Hepatic stellate cell (primary cell): ENCODE data around the gene PKP4.

Source experiments
- DNase-seq: peaks from one replicate; pipeline ENCODE4 v3.0.0; 2011; ENCODE audit warnings: low spot score

The PKP4 gene

DNA sequence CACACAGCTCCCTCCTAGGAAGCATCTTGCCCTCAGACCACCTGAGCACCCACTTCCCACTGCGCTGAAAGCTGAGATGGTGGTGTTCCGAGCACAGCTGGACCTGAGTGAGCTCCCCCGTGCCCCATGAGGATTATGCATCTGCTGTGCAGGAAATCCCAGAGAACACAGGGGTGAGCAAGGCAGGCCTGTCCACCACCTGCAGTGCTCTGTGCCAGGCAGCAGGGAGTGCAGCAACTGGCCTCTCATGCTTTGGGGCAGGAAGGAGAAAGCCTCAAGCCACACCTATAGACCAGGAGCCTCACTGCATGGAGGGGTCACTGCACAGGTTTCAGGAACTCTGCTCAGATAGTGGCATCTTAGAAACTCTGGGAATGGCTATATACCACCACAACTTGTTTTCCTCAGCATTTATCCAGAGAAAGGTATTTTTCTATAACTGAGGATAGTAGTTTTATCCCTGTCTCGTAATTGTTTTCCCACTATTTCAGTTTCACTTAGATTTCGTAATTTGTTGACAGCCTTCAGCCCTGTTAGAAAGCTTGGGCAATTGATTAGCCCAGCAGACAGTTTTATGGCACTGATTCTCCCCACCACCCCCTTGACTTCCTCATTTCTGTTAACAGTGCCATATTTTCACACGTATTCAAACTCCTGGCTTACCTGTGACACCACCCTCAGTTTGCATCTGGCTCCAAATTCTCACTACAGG, 194.1 kb downstream of the PKP4 start:
- no peak for DNase-seq

DNA sequence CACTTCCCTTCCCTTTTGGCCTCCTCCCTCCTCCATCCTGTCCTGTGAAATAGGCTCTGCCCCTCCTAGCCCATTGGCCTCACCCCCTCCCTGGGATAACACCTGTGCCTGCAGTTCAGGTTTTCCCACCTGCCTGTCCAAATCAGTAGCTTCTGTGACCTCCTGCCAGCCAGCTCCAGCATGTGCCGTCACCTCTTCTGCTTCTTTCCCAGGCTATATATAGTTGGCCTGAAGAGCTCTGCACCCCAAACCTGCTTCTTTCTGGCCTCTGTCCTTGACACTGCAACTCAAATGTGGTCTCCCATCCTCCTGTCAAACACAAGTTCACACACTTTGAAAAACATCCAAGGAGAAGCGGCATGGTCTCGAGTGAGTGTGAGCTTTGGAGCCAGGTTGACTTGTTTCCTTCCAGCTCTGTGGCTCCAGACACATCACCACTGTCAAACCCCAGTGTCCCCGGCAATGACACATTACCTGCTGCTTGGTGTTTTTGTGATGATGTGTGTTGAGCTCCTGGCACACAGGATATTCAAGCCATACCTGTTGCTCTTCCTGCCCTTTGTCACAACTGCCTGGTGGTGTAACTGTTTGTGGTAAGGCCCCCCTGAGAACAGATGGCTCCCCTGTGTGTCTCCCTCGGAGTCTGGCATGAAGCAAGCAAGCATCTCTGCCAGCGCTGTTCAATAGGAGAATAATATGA, 194.8 kb downstream of the PKP4 start:
- DNase-seq: no peak

DNA sequence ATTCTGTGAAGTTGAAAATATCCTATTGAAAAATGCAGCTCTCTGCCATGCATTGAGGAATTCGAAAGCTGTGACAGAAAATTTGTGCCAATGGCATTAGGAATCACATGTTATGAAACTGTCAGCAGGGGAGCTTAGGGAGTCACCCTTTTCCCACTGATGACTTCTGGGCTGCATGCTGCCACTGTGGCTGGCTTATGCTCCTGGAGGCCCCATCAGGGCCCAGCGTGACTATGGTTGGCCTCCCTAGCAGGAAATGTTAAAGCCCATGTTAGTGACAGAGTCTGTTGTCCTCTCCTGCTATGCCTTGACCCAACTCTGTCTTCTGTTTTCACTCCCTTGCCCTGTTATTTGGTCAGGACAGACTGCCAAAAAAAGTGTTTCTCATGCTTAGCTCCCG, 198.9 kb downstream of the PKP4 start:
- no peak for DNase-seq

DNA sequence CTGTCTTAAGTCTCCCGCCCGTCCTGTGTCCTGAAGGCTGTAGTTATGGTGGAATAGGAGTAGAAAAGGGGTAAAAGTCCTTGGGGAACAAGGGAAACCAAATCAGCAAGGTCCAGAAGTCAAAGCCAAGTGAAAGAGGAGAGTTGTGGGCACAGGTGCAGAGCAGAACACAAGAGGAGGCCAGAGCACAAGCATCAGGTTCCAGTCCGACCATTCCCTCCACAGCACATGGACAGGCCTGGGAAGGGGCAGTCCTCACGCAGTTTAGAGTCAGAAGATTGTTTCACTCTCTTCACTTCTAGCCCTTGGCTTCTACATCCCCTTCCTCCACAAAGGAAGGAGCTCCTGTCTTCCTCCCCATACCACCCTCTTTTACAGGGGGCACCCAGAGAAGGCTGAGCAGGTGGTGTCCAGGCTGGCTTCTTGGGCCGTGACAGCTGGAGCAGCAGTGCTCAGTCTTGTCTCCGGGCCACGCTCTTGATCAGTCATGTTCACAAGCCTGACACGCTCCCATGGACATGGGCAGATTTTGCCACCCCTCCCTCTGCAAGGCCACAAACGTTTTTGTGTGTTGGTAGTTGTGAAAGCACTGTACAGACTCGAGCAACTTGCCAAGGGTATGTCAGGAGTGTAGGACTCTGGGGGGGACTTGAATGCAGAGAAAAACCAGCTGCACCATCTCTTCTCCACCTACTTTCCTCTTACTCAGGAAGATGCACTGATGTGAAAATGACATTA, 199.9 kb downstream of the PKP4 start:
- no peak for DNase-seq

GRCh38 chr2:158658396-158658795, 201.6 kb downstream of the PKP4 start:
- DNase-seq: no peak

DNA sequence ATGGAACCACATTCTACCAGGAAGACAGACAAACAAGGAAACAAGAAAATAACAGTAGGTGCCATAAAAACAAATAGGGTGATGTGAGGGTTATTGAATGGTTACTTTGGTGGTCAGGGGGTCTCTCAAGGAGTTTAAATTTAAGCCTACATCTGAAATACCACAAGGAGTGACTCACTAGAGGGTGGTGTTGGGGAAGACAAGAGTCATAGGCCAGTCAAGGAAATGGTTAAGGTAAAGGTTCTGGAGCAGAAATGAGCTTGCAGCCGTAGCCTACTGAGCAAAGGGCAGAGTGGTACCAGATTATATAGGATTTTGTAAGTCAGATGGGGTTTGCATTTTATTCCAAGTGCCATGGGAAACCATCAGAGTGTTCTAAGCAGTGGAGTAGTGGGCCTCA, 202.7 kb downstream of the PKP4 start:
- no peak for DNase-seq

DNA sequence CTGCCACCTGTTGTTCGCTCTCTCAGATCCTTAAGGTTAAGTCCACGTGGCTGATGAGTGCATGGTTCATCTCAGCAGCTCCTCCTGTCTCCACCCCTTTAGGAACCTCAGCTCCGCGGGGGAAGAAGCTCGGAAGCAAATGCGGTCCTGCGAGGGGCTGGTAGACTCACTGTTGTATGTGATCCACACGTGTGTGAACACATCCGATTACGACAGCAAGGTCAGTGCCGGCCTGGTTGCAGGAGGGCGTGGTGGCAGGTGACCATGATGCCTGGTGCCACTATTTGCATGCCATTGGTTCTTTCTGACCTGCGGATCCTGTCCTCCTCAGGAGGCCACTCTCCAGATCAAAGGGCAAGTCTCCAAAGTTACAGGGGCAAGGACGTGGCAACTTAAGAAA, 204.5 kb downstream of the PKP4 start:
- no peak for DNase-seq

DNA sequence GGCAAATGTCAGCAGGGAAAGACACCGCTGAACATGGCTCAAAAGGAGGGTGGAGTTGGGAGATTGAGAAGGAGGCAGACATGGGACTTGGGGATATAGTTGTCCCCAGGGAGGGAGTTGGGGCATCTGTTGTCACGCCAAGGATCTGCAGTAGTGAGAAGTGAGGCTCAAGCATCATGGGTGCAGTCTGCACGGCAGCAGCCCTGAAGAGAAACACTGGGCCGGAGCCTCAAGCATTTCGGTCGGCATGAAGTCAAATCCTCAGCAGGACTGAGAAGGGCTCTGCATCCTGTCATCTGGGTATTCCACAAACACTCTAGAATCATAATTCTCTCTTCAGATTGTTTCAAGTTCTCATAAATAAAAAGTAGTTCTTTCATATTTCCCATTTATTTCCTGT, 205.7 kb downstream of the PKP4 start:
- DNase-seq: no peak

GRCh38 chr2:158663796-158664195, 207.0 kb downstream of the PKP4 start:
- no peak for DNase-seq

- peak; percentile 32 for DNase-seq
Observed at GRCh38 chr2:158664987-158665386, 208.2 kb downstream of the PKP4 start.

- peak; percentile 38 for DNase-seq
Observed at GRCh38 chr2:158665536-158666302, 209.0 kb downstream of the PKP4 start.

DNA sequence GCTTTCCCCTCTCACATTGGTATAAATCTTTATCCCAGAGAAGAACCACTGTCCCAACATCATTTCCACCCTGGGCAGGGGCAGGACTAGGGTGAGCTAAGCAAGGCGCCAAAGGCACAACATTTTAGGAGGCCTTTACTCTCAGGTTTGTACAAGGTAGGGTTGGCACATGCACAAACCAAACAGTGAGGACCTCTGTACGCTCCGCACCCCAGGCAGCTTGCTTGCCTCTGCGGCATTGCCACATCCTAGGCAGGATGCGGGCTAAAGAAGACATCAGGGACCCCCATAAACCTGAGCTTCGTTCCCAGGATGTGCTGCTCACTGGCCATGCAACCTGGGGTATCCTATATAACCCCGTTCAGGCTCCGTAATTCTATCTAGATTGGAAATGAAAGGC, 210.2 kb downstream of the PKP4 start:
- DNase-seq: no peak

DNA sequence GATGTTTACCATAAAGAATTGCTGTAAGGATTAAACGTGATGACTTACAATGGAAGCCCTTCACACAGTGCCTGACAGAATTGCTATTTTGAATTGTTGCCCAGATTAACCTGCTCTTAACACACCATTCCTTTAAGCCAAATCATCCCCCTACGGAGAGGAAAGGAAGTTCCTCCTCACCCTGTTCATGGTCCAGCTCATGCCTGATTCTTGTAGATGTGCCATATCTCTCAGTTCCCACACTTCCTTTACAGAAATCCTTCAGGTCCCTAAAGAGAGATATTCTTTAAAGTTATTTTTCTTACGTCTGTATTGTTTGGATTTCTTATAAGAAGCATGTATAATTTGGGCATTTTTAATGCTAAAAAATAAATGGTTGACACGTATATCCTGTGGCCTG, 210.8 kb downstream of the PKP4 start:
- peak; percentile 48 for DNase-seq

DNA sequence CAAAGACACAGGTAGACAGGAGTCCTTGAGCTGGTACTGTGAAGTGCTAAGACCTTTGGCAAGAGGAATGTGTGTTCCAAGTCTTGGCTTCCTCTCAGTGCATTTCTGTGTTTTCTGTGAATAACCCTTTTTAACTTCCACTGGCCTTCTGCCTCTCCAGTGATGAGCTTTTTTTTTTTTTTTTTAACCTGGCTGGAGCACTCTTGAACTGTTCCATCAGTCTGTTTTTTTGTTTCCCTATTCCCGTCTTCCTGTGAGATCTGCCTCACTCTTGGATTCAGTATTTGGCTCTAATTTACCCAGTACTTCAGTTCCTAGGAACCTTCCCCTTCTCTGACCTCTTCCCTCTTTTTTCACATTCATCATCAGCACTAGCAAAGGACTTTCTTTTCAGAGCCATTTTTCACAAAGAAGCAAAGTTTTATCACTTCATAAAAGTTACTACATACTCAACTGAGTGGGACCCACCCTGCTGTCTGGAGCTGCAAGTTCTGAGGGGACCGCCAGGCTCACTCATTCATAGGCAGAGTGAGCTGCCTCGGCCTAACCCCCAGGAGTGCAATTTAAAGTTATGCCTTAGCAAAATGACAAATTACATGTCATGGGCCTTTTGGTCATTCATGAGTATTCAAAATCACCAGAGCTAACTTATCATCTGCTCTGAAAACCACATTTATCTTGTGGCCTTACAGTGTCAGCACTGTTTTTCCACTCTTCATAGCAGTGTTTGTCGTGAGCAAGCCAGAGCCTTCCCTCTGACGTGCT, 211.4 kb downstream of the PKP4 start:
- DNase-seq: no peak

DNA sequence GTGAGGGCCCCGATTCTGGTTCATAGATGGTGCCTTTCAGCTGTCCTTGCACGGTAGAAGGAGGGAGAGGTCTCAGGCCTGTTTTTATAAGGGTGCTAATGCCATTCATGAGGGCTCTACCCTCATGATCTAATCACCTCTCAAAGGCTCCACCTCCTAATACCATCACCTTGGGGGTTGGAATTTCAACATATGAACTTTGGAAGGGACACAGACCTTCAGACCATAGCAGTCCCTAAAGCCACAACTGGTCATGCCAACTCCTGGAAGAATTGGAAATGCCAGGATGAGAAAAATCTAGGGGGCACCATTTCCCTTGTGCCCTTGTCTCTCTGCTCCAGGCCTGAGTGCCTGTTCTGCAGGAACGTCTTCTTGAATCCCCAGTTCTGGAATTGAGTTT, 213.5 kb downstream of the PKP4 start:
- DNase-seq: no peak

- no peak for DNase-seq
Observed at GRCh38 chr2:158671360-158672245, 214.9 kb downstream of the PKP4 start.

DNA sequence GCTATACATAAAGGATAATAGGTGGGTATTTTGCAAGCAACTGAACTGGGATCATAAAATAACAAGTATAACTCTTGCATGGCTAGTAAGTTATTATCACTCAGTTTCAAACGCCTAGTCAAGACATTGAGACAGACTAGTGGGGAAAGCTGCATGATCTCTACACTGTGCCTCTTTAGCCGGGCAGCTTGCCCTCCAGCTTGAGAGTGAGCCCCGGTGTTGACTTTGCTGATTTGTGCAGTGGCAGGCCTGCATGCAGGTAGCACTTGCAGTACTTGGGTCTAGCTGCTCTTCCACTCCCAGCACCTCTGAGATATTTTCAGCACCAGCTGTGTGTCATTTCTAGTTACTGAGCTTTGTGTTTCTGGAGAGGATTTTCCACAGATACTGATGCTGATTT, 219.5 kb downstream of the PKP4 start:
- DNase-seq: no peak

- no peak for DNase-seq
Observed at GRCh38 chr2:158676696-158677095, 219.9 kb downstream of the PKP4 start.

DNA sequence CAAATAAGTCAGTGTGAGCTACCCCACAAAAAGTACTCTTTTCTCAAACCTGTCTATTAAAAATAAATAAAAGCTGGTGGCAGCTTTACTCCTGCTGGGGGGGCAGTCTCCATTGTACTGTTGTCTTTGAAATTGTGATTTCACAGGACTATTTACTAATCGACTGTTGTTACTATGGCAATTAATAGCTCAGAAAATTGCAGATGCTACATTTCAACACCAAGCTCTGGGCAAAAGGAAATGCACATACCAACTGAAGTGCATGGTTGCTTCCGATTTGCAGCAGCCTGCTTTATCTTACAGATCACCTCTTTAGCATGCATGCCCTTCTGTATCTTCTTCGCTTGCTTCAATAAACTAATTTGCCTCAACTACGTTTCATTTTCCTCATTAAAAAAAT, 220.8 kb downstream of the PKP4 start:
- no peak for DNase-seq

- DNase-seq: no peak
Observed at GRCh38 chr2:158681816-158682215, 225.1 kb downstream of the PKP4 start.

DNA sequence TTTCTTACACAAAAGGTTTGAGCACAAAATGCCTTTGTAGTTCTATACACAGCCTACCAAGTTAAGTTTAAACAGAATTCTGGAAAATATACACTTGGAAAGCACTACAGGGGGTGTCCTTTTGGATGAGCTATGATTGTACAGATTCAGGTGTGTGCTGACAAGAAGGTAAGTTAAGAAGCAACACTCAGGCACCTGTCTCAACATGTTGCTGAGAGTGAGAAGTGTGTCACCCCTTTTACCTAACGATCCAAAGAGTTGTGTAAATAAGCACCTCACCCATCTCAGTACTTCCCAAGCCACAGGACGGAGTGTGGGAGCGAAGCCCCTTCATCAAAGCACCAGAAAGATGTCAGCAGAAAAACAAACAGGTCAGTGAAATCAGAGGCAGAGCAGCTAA, 228.9 kb downstream of the PKP4 start:
- no peak for DNase-seq
